Measurements from ENCODE around the gene NTNG1.

GRCh38 chr1:107524301-107524700 is 383.5 kb downstream of the NTNG1 start:
- TF ChIP-seq GATA2 (IDR thresholded peaks at IDR 0.05; ENCODE audit: low read depth, low read length) (no peak), GATA3 (IDR thresholded peaks at IDR 0.05; ENCODE audit: low read depth, low read length) (no peak)

All from SH-SY5Y (cell line).